ENCODE results near the gene BLOC1S4. TPM values are rescaled to one million over a fixed set of nuclear protein-coding genes. Genes with fewer than 3 reads are reported as not detected.

Gene BLOC1S4
- total RNA-seq, 1 donor from 2014 or later = 15.5 TPM

- peaks cover 31% of the 10 kb centered on the region for H3K4me1 Mint-ChIP-seq (ENCODE audit: low read depth)
- H3K36me3 Mint-ChIP-seq (ENCODE audit: low read depth) = no peaks in the 10 kb centered on the region
- H3K4me3 Mint-ChIP-seq (ENCODE audit: unreplicated experiment) = peak overlapping the region; percentile 52
- no peaks in the 10 kb centered on the region for H3K27me3 Mint-ChIP-seq (ENCODE audit: low read depth)
- H3K9me3 Mint-ChIP-seq (ENCODE audit: low read depth) = no peaks in the 10 kb centered on the region
- H3K27ac Mint-ChIP-seq (ENCODE audit: unreplicated experiment) = peak overlapping the region; percentile 95
- TF ChIP-seq CTCF (IDR thresholded peaks at IDR 0.05) = peak; percentile 48
- peak; percentile 92 for DNase-seq (ENCODE audit: low spot score)
Measured at GRCh38 chr4:6688879-6689505, 27.0 kb upstream of the BLOC1S4 start.

GRCh38 chr4:6689506-6689960, 26.4 kb upstream of the BLOC1S4 start:
- no peaks in the 10 kb centered on the region for H3K9me3 Mint-ChIP-seq (ENCODE audit: low read depth)
- TF ChIP-seq CTCF (IDR thresholded peaks at IDR 0.05) = no peak
- H3K4me3 Mint-ChIP-seq (ENCODE audit: unreplicated experiment) = no peak overlapping the region
- H3K27ac Mint-ChIP-seq (ENCODE audit: unreplicated experiment) = peak overlapping the region; percentile 95
- no peak for DNase-seq (ENCODE audit: low spot score)
- H3K4me1 Mint-ChIP-seq (ENCODE audit: low read depth) = peaks cover 31% of the 10 kb centered on the region
- no peaks in the 10 kb centered on the region for H3K36me3 Mint-ChIP-seq (ENCODE audit: low read depth)
- H3K27me3 Mint-ChIP-seq (ENCODE audit: low read depth) = no peaks in the 10 kb centered on the region

GRCh38 chr4:6692379-6692778, 23.6 kb upstream of the BLOC1S4 start:
- no peak for DNase-seq (ENCODE audit: low spot score)
- TF ChIP-seq CTCF (IDR thresholded peaks at IDR 0.05) = no peak
- Mint-ChIP-seq H3K9me3 (ENCODE audit: low read depth) (no peaks in the 10 kb centered on the region), H3K27me3 (ENCODE audit: low read depth) (no peaks in the 10 kb centered on the region), H3K4me3 (ENCODE audit: unreplicated experiment) (no peak overlapping the region), H3K4me1 (ENCODE audit: low read depth) (peaks cover 35% of the 10 kb centered on the region), H3K36me3 (ENCODE audit: low read depth) (no peaks in the 10 kb centered on the region), H3K27ac (ENCODE audit: unreplicated experiment) (no peak overlapping the region)

GRCh38 chr4:6692806-6693205, 23.2 kb upstream of the BLOC1S4 start:
- Mint-ChIP-seq H3K9me3 (ENCODE audit: low read depth) (no peaks in the 10 kb centered on the region), H3K36me3 (ENCODE audit: low read depth) (no peaks in the 10 kb centered on the region), H3K4me3 (ENCODE audit: unreplicated experiment) (no peak overlapping the region), H3K4me1 (ENCODE audit: low read depth) (peaks cover 35% of the 10 kb centered on the region), H3K27me3 (ENCODE audit: low read depth) (no peaks in the 10 kb centered on the region), H3K27ac (ENCODE audit: unreplicated experiment) (peak overlapping the region; percentile 58)
- TF ChIP-seq CTCF (IDR thresholded peaks at IDR 0.05) = no peak
- DNase-seq (ENCODE audit: low spot score) = no peak

- Mint-ChIP-seq H3K4me3 (ENCODE audit: unreplicated experiment) (no peak within 1 kb of the TSS), H3K9me3 (ENCODE audit: low read depth) (no peaks in the 10 kb centered on the region), H3K27ac (ENCODE audit: unreplicated experiment) (peak within 1 kb of the TSS; percentile 58), H3K27me3 (ENCODE audit: low read depth) (no peaks in the 10 kb centered on the region), H3K36me3 (ENCODE audit: low read depth) (no peaks in the 10 kb centered on the region), H3K4me1 (ENCODE audit: low read depth) (peaks cover 32% of the 10 kb centered on the region)
- no peak for DNase-seq (ENCODE audit: low spot score)
- TF ChIP-seq CTCF (IDR thresholded peaks at IDR 0.05) = no peak
Measured at GRCh38 chr4:6693231-6694176, 22.5 kb upstream of the BLOC1S4 start, which contains the start of gene S100P. S100P (plus strand) TSS chr4:6693878; CDS start chr4:6693933, 55 bp downstream.

All from chondrocyte (in vitro differentiated cells).